ENCODE measurements around the gene ANKRD2.

The ANKRD2 gene

DNA sequence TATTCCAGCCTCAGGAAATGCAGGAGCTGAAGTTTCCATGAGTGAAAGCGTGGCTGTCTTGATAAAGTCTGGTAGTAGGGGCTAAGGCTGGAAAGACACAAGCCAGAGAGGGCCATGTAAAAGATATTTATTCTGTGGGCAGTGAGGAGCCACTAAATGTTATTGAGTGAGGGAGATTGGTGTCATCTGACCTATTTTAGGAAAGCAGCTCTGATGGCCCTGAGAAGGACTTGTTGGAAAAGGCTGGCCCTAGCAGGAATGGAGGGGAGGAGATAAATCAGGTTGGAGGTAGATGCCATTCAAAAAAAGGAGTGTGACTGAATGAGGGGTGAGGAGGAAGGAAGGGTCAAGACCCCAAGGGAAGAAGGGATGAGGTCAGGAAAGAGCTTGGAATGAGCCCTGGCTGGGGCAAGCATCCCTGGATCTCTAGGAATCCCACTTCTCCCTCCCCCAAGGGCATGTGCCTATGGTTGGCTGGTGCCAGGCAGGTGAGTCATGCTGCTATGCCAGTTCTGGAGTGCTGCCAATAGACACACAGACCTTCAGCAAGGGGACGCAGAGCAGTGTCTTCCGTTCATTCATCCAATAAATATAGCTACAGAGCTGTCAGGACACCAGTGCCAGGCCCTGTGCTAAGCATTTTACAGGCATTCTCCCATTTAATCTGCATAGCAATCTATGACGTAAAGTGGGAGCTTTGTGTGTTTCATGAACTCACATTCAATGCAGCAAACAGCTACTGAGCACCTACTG lies 2.0 kb downstream of the ANKRD2 start:
- no peak for FAIRE-seq

DNA sequence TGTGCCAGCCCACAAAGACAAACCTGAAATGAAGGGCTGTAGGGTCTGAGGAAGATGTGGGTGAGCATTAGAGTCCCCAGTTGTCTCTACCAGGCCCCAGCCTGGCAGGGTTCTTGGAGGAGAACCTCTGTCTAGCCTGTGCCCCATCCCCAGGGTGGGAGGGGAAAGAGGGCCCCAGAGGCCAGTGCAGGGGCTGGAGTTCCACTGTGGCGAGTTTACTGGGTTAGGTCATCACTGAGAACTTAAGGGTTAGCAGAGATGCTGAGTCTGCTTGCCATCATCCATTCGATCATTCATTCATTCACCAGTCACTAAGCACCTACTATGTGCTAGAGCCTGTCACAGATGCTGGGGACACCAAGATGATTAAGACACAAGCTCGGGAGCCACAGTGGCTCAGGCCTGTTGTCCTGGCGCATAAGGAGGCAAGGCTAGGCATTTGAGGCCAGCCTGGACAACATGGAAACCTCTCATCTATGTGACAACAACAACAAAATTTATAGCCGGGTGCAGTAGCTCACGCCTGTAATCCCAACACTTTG lies 2.6 kb downstream of the ANKRD2 start:
- no peak for FAIRE-seq

DNA sequence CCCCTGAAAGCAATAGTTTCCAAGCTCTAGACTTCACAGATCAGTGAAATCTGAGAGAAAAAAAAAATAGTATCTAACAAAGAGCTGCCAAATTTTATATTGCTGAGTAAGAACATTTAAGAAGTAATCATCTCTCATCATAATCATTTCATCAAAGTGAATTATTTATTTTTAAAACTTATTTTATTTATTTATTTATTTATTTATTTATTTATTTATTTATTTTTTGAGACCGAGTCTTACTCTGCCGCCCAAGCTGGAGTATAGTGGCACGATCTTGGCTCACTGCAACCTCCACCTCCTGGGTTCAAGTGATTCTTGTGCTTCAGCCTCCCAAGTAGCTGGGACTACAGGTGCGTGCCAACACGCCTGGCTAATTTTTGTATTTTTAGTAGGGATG lies 3.9 kb downstream of the ANKRD2 start:
- FAIRE-seq = peak; percentile 62

DNA sequence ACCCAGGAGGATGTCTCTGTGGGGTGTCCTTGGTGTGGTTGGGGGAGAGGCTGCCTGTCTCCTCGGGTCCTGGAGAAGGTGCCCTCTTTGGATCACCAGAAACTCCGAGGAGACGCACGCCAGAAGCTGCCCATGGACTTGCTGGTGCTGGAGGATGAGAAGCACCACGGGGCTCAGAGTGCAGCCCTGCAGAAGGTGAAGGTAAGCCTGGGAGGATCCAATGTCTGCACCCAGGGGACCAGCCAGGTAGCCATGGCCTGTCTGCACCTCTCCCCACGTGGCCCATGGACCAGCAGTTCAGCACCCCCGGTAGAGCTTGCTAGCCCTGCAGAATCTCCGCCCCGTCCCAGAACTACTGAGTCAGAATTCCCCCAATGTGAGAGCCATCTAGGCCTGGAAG lies 5.1 kb downstream of the ANKRD2 start:
- FAIRE-seq = no peak

DNA sequence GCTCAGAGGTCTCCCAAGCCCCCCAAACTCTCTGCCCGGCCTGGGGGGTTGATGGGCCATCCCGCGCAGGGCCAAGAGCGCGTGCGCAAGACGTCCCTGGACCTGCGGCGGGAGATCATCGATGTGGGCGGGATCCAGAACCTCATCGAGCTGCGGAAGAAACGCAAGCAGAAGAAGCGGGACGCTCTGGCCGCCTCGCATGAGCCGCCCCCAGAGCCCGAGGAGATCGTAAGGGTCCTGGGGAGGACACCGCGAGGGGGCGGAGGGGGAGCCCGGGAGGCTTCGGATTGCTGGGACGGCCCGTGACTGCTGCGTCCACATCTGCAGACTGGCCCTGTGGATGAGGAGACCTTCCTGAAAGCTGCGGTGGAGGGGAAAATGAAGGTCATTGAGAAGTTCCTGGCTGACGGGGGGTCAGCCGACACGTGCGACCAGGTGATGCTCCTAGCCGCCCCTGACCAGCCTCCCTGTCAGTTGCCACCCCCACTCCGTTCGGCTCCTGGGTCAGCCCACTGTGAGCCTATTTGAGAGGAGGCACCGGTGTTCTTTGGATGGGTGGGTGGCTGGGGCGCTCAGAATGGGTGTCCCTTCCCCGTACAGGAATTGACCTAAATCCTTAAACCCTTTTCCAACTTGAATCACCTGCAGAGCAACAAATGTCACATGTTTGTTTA lies 5.7 kb downstream of the ANKRD2 start:
- no peak for FAIRE-seq

DNA sequence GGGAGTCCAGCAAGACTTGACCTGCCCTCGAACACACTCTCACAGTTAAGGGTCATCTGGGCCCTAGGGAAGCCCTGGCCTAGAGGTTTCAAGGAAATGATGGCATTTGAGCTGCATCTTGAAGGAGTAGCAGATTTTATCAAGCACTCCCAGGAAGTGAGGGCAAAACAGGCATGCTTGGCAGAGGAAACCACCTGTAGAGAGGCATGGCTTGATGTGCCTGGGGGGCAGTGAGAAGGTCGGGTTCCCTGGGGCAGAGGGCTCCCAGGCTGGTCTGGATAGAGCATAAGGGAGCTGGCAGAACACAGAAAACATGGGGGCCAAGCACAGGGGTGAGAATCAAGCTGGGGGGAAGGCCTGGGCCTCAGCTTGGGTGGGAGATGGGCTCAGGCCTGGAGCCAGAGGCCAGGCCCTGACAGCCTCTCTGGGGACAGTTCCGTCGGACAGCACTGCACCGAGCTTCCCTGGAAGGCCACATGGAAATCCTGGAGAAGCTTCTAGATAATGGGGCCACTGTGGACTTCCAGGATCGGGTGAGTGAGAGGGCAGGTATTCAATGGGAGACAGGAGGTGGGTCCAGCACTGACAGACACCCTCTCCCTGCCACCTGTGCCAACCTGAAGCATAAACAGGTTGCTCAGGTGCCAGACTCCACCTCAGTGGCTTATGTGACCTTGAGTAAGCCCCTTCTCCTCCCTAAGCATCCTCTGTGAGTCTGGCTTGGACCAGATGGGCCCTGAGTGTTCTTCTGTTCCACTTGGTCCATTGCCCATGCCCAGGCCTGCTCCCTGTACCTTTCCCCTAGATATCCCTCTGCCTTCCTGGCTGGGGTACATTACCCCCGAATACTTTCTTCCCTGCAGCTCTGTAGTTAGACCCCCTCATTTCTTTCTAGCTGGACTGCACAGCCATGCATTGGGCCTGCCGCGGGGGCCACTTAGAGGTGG lies 8.1 kb downstream of the ANKRD2 start:
- FAIRE-seq = no peak

DNA sequence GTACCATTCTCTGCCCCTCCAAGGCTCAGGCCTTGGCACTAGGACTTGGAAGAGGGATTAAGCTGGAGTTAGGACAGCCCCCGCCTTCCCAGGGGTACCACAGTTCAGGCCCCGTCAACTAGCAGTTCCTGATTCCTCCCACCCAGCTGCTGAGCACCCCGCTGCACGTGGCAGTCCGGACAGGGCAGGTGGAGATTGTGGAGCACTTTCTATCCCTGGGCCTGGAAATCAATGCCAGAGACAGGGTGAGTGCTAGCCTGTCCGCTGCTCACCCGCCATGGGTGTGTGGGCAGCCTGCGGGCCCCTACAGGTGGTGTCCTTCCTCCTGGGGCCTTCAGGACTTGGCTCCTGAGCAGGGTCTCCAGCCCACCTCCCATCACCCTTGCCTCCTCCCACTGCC lies 9.6 kb downstream of the ANKRD2 start:
- no peak for FAIRE-seq

DNA sequence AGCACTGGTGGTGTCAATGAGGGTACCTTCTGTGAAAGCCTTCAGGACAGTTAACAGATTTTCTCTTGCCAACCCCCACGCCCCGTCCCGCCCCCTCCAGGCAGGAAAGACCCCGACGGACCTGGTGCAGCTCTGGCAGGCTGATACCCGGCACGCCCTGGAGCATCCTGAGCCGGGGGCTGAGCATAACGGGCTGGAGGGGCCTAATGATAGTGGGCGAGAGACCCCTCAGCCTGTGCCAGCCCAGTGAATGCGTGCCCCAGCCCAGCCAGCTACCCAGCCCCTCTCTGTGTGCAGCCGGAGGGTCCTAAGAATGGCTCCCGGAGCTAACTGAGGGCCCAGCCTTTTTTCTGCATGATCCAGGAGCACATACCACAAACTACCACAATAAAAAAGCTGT lies 10.9 kb downstream of the ANKRD2 start:
- no peak for FAIRE-seq

DNA sequence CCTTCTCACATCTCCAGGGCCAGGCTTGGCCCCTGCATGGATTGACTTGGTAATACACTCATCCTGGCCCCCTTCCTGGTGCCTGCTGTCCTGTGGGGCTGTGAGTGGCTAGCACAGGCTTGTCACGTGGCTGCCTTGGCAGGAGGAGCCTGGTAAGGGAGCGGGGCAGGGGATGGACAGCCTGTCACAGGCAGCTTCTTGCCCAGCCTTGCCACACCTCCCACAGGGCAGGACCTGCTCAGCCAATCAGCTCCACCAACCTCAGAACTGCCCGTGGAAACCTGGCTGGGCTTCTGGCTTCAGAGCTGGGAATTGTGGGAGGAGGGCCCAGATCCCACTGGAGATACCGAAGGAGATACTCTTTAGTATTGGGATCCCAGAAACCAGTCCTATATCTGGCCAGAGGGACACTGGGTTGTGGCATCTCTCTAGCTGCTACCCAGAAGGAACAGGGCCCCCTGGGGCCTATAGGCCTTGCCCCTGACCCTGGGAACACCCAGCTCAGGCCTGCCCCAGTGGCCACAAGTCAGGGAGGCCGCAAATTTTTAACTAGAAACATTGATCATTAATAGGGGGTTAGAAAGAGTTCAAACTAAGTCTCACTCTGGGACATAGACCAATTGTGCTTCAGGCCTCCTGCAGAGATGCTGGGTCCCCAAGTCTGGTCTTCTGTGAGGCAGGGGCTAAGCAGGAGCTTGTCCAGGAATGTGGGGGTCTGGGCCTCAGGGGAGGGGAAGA lies 11.7 kb downstream of the ANKRD2 start, which contains the start of gene HOGA1:
TSS of gene HOGA1 (plus strand) at position 330 of the 738 bp plus-strand sequence. CDS start at position 645, 315 bp downstream.
- no peak for FAIRE-seq

DNA sequence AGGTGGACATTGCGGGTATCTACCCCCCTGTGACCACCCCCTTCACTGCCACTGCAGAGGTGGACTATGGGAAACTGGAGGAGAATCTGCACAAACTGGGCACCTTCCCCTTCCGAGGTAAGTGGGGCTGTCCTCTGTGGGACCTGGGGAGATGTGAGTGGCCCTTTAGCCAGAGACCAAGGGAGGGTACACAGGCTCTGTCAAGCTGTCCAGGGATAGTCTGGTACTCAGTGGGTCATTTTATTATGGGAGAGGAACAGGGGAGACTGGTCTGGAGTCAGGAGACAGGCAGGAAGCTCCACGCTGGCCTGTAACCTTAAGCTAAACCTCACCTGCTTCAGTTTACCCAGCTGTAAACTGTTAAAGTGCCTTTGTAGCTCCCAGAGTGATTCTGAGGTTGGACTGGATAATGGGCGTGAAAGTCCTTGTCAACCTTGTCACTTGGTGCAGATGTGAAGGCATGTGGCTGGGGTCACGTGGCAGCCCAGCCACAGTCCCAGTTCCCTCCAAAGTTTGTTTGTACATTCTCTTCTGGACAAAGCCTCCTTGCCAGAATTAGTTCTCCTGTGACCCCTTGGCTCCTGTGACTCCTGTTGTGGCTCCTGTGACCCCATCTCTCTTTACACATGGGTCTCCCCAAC lies 12.3 kb downstream of the ANKRD2 start:
- no peak for FAIRE-seq

DNA sequence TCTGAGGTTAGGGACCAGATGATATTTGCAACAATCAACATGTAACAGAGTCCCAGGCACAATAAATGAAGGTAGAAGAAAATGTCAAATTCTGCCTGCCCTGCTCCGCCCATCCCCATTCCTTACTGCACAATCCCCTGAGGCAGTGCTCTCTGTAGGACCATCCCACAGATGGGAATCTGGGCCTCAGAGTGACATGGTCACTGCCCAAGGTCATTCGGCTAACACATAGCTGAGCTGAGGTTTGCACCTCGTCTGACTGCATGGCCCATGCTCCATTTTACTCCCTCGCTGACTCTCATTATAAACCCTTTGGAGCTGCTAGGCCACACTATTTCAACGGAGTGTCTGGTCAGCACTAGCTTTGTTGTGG lies 12.8 kb downstream of the ANKRD2 start:
- no peak for FAIRE-seq

DNA sequence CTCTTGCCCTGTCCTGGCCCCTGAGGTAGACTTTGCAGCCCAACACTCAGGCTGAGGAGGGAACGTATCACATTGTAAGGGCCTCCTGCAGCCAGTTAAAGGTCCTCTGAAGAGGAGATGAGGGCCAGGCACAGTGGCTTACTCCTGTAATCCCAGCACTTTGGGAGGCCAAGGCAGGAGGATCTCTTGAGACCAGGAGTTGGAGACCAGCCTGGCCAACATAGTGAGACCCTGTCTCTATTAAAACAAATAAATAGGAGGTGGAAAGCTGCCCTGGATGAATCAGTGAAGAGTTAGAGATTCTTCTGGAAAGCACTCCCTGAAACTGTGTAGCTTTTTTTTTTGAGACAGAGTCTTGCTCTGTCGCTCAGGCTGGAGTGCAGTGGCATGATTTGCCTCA lies 14.6 kb downstream of the ANKRD2 start:
- FAIRE-seq = no peak

DNA sequence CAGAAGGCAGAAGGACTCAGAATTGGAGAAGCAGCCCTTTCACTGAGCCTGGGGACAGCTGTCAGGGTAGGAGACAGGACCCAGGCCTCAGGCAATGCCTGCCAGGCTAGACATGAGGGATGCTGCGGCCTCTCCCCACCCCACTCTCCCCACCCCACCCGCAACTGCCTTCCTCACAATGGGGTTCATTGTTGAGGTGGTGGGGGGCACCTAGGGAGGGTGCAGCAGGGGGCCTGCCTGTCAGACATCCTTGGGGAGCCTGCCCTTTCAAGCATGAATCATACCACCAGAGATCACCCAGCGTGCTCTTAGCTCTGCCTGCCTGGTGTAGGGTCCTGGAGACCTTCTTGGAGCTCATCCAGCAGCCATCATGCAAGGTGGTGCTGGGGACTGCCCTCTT lies 16.9 kb downstream of the ANKRD2 start, which contains the start of gene C10orf62:
TSS of gene C10orf62 (plus strand) at position 243 of the 400 bp plus-strand sequence. CDS start 177 bp downstream, outside the sequence.
- no peak for FAIRE-seq

DNA sequence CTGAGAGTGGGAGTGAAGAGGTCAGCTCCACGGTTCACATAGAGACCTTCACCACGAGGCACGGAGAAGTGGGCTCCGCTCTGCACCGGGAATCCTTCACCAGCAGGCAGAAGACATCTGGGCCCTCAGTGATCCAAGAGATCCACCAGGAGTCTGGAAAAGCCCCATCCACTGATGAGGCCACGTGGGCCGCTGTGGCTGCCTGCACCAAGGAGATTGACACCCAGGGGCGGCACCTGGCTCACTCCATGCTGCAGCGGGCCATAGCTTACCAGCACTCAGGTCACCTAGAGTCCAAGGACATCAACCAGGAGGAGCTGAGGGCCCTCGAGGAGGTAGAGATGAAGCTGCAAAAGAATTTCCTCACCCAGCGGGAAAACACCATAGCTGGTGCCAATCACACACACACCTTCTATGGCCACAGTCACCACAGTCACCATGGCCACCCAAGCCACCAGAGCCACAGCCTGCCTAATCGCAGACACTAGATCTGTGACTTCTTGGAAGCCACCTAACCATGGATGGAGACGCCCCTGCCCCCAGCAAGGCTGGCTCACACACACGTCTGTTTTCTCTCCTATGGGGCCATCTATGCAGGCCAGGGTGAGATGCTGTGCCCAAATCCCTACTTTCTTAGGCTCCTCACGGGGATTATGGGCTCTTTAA lies 17.6 kb downstream of the ANKRD2 start:
- FAIRE-seq = no peak

DNA sequence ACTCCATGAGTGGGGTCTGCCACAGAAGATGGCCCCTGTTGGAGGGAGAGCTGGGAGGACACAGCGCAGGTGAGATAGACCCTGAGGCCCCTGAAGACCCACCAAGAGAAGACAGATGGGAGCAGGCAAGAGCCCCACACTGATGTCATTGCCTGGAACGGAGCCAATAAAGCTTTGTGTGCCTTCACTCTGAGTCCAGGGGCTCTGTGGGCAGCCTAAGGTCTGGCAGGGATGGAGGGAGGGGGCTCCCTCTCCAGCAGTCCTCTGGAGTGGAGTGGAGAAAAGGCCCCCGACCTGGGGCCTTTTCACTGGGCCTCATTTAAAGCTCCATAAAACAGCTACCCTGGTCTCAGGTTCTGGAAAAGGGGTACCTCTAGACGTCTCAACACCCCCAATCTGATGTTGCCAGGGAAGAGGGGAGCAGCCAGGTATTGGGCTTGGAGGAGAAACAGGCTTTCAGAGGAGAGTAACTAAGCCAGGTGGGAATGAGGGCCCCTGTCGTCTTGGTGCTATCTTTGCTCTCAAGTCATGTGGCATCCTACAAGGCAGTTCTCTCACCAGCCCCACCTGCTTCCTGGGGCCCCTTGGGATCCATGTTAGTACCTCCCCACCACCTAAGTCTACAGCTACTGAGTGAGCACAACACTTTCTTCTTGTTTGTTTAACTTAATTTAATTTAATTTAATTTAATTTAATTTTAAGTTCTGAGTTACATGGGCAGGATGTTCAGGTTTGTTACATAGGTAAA lies 18.3 kb downstream of the ANKRD2 start:
- FAIRE-seq = no peak

DNA sequence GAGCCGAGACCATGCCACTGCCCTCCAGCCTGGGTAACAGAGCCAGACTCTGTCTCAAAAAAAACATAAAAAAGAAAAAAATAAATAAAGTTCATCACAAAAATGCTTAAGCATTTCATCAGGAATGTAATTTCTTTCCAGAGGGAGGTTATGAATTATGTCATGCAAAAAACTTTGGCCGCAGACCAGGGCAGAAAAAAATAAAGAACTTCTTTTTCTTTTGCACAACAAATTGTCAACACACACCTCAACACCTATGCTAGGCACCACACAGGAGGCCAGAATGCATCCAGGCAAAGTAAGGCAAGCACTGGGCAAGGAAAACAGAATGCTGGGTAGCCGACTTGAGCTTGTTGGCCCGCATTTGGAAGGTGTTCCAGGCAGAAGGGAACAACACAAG lies 20.8 kb downstream of the ANKRD2 start:
- no peak for FAIRE-seq

DNA sequence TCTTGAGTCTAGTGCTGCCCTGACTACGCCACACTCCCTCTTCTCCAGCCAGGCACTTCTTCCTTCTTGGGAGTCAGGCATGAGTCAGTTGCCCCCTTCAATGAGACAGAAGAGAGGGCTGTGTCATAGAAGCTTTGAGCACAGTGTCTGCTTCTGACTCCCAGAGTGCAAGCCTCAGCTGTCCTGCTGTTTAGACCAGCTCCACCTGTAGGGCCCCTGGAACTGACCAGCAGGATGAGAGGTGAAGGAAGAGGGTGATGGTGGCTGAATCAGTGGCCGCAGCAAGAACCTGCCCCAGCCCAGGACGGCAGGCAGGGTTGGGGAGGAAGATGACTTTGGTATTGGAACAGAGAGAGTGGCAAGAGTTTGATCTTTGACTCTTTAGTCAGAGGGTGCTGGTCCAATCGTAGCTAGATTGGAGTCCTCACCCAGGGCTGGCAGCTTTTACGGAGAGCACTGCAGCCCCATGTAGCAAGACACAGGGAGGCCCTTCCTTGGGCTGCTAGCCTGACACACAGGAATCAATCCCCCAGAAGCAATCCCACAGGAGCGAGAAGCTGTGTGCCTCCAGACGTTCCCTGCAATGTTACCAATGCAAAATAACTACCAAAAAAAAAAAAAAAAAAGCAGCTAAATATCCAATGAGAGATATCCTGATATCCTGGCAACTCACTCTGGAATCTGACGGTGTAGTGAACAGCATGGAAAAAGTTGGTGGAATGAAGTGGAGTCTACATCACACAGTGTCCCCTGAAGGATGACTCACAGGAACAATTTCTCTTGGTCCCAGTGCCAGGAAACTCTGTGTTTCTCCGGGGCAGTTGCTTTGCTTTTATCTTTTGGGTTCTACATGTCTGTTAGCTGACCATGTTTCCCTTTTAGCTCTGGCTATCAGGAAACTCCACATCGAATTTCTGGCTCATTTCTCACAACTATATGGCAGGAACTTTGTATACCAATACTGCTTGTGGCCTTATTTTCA lies 23.8 kb downstream of the ANKRD2 start:
- FAIRE-seq = no peak

DNA sequence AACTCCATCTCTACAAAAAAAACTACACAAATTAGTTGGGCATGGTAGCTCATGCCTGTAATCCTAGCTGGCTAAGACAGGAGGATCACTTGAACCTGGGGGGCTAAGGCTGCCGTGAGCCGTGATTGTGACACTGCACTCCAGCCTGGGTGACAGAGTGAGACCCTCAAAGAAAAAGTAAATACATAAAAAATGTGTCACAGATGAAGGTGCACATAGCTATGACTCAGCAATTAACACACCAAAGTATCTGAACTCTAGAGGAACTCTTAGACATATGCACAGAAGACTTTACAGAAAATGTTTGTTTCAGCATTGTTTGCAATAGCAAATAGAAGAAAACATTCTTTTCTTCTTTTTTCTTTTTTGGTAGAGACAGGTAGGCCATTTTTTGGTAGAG lies 25.2 kb downstream of the ANKRD2 start:
- no peak for FAIRE-seq

Measured in endometrium (tissue), 2 donors.